Measurements from ENCODE around the gene GRID1.

The GRID1 gene

GRCh38 chr10:86085686-86086085 lies 280.9 kb downstream of the GRID1 start:
- Mint-ChIP-seq H3K4me3 (no peak overlapping the region), H3K27ac (no peak overlapping the region), H3K9me3 (no peaks in the 10 kb centered on the region), H3K4me1 (peaks cover 2% of the 10 kb centered on the region), H3K36me3 (ENCODE audit: low read depth) (no peaks in the 10 kb centered on the region), H3K27me3 (ENCODE audit: low read depth, poor library complexity) (peaks cover 26% of the 10 kb centered on the region)
- no peak for TF ChIP-seq CTCF (IDR thresholded peaks at IDR 0.05)
- no peak for DNase-seq

GRCh38 chr10:86085136-86085535 lies 281.5 kb downstream of the GRID1 start:
- H3K9me3 Mint-ChIP-seq: no peaks in the 10 kb centered on the region
- no peak overlapping the region for H3K27ac Mint-ChIP-seq
- no peak for DNase-seq
- H3K27me3 Mint-ChIP-seq (ENCODE audit: low read depth, poor library complexity): peaks cover 26% of the 10 kb centered on the region
- no peak overlapping the region for H3K4me3 Mint-ChIP-seq
- no peaks in the 10 kb centered on the region for H3K4me1 Mint-ChIP-seq
- no peak for TF ChIP-seq CTCF (IDR thresholded peaks at IDR 0.05)
- H3K36me3 Mint-ChIP-seq (ENCODE audit: low read depth): no peaks in the 10 kb centered on the region

- peaks cover 3% of the 10 kb centered on the region for H3K4me1 Mint-ChIP-seq
- H3K36me3 Mint-ChIP-seq (ENCODE audit: low read depth): no peaks in the 10 kb centered on the region
- no peaks in the 10 kb centered on the region for H3K9me3 Mint-ChIP-seq
- TF ChIP-seq CTCF (IDR thresholded peaks at IDR 0.05): no peak
- H3K4me3 Mint-ChIP-seq: no peak overlapping the region
- no peak overlapping the region for H3K27ac Mint-ChIP-seq
- no peak for DNase-seq
- peaks cover 26% of the 10 kb centered on the region for H3K27me3 Mint-ChIP-seq (ENCODE audit: low read depth, poor library complexity)
Measured at GRCh38 chr10:86084585-86084984, 282.0 kb downstream of the GRID1 start.

- peaks cover 12% of the 10 kb centered on the region for H3K4me1 Mint-ChIP-seq
- no peaks in the 10 kb centered on the region for H3K9me3 Mint-ChIP-seq
- no peak for DNase-seq
- no peak overlapping the region for H3K4me3 Mint-ChIP-seq
- no peak overlapping the region for H3K27ac Mint-ChIP-seq
- H3K36me3 Mint-ChIP-seq (ENCODE audit: low read depth): no peaks in the 10 kb centered on the region
- TF ChIP-seq CTCF (IDR thresholded peaks at IDR 0.05): no peak
- peaks cover 23% of the 10 kb centered on the region for H3K27me3 Mint-ChIP-seq (ENCODE audit: low read depth, poor library complexity)
Measured at GRCh38 chr10:86083664-86084175, 282.9 kb downstream of the GRID1 start.

GRCh38 chr10:86083206-86083605 lies 283.4 kb downstream of the GRID1 start:
- DNase-seq: no peak
- no peak for TF ChIP-seq CTCF (IDR thresholded peaks at IDR 0.05)

GRCh38 chr10:86082556-86082955 lies 284.0 kb downstream of the GRID1 start:
- Mint-ChIP-seq H3K27me3 (ENCODE audit: low read depth, poor library complexity) (peaks cover 19% of the 10 kb centered on the region), H3K36me3 (ENCODE audit: low read depth) (no peaks in the 10 kb centered on the region), H3K27ac (no peak overlapping the region), H3K4me1 (peaks cover 21% of the 10 kb centered on the region), H3K9me3 (no peaks in the 10 kb centered on the region), H3K4me3 (no peak overlapping the region)
- no peak for TF ChIP-seq CTCF (IDR thresholded peaks at IDR 0.05)
- no peak for DNase-seq

More at GRCh38 chr10:86083206-86083605, 283.4 kb downstream of the GRID1 start:
- H3K27me3 Mint-ChIP-seq (ENCODE audit: low read depth, poor library complexity): peaks cover 19% of the 10 kb centered on the region
- peaks cover 17% of the 10 kb centered on the region for H3K4me1 Mint-ChIP-seq
- no peaks in the 10 kb centered on the region for H3K36me3 Mint-ChIP-seq (ENCODE audit: low read depth)
- H3K4me3 Mint-ChIP-seq: no peak overlapping the region
- no peak overlapping the region for H3K27ac Mint-ChIP-seq
- no peaks in the 10 kb centered on the region for H3K9me3 Mint-ChIP-seq

Data from nephron progenitor cell (in vitro differentiated cells).